OCI-LY7 (cell line): ENCODE measurements around the gene MPI. TPM values are rescaled to one million over a fixed set of nuclear protein-coding genes. Genes with fewer than 3 reads are reported as not detected.

ENCODE experiments used
- BruUV-seq: library from RNA; stranded (reverse); fragments of 400-500 nt; replicated peaks from 2 replicates; lab custom pipeline; 2021; lab: Mats Ljungman, UMichigan
- CTCF ChIA-PET: fragments of 300-600 bp; sonication (Branson Sonifier 250); formaldehyde crosslinking; loops from one replicate; lab custom pipeline; 2022; ENCODE audit warnings: antibody characterized with exemption; ENCODE audit not compliant: unreplicated experiment; lab: Charles Lee
- POLR2A ChIA-PET: fragments of 300-600 bp; sonication (Branson Sonifier 250); formaldehyde crosslinking; loops from one replicate; lab custom pipeline; 2022; ENCODE audit warnings: antibody characterized with exemption; lab: Charles Lee
- DNase-seq: peaks from one replicate; pipeline ENCODE4 v3.0.0-alpha.2; 2015; ENCODE audit warnings: low spot score
- H2AFZ ChIP-seq: fragments of 200-600 bp; sonication (generic), shearing (Covaris generic); 2 replicates; pipeline ENCODE4 v1.6.1; 2014; ENCODE audit warnings: mild to moderate bottlenecking, antibody characterized with exemption, low read length, moderate library complexity
- H3K27ac ChIP-seq: fragments of 200-600 bp; sonication (generic); 2 replicates; pipeline ENCODE4 v1.5.1; 2014; ENCODE audit warnings: mixed run types, low read depth, mild to moderate bottlenecking, moderate library complexity, low read length, inconsistent platforms; ENCODE audit not compliant: poor library complexity, severe bottlenecking
- H3K36me3 ChIP-seq: fragments of 200-600 bp; sonication (generic); 2 replicates; pipeline ENCODE4 v1.6.1; 2014; ENCODE audit warnings: mild to moderate bottlenecking, antibody characterized with exemption, low read length, moderate library complexity, mixed read lengths; ENCODE audit not compliant: insufficient read depth
- H3K4me1 ChIP-seq: fragments of 200-600 bp; sonication (generic); 2 replicates; pipeline ENCODE4 v1.5.1; 2014; ENCODE audit warnings: mild to moderate bottlenecking, low read length; ENCODE audit not compliant: insufficient read depth, poor library complexity, severe bottlenecking
- H3K4me2 ChIP-seq: fragments of 200-600 bp; sonication (generic); 2 replicates; pipeline ENCODE4 v1.6.1; 2014; ENCODE audit warnings: mild to moderate bottlenecking, low read length
- H3K4me3 ChIP-seq: fragments of 200-600 bp; sonication (generic); 2 replicates; pipeline ENCODE4 v1.5.1; 2014; ENCODE audit warnings: mild to moderate bottlenecking, low read depth, low read length; ENCODE audit not compliant: poor library complexity, severe bottlenecking
- H3K79me2 ChIP-seq: fragments of 200-600 bp; sonication (generic); 2 replicates; pipeline ENCODE4 v1.6.1; 2016; ENCODE audit warnings: low read depth, mild to moderate bottlenecking, low read length, moderate library complexity, mixed read lengths; ENCODE audit not compliant: insufficient read depth
- H3K9me2 ChIP-seq: fragments of 200-600 bp; sonication (generic); 2 replicates; pipeline ENCODE4 v1.6.1; 2016; ENCODE audit warnings: mild to moderate bottlenecking, low read length, mixed read lengths; ENCODE audit not compliant: insufficient read depth
- H3K9me3 ChIP-seq: fragments of 200-600 bp; sonication (generic); 2 replicates; pipeline ENCODE4 v1.6.1; 2014; ENCODE audit warnings: mild to moderate bottlenecking, mixed run types, low read length, mixed read lengths
- H4K20me1 ChIP-seq: fragments of 200-600 bp; sonication (generic); 2 replicates; pipeline ENCODE4 v1.6.1; 2014; ENCODE audit warnings: mild to moderate bottlenecking, antibody characterized with exemption, low read length, moderate library complexity, mixed read lengths; ENCODE audit not compliant: insufficient read depth
- CTCF ChIP-seq: fragments of 200-600 bp; sonication (generic); conservative IDR thresholded peaks from 2 replicates; pipeline ENCODE4 v1.5.1; 2014; ENCODE audit warnings: mild to moderate bottlenecking, antibody characterized with exemption, low read length, moderate library complexity, mixed read lengths
- EZH2phosphoT487 ChIP-seq: fragments of 200-600 bp; sonication (generic); IDR thresholded peaks from 2 replicates; pipeline ENCODE4 v1.6.1; 2018; ENCODE audit warnings: low read depth, borderline replicate concordance, mild to moderate bottlenecking, mixed run types, antibody characterized with exemption, low read length, moderate library complexity, mixed read lengths
- intact Hi-C: fragments of 100-400 bp; cut with micrococcal nuclease; formaldehyde crosslinking; loops from one replicate; pipeline ENCODE4 v1.10.0; 2022; ENCODE audit not compliant: unreplicated experiment
- total RNA-seq, 2 experiments: library from RNA; depleted of rRNA in 1 of 2; stranded (reverse); fragments of >200 nt in 1 of 2; shearing (Covaris generic) in 1 of 2; gene quantifications; 2 replicates each; pipeline ENCODE4 v1.2.3, GENCODE V29; 2014 to 2022

MPI gene
- total RNA-seq, 2 experiments from 2014 or later = 58.9 to 67.2 TPM

DNA sequence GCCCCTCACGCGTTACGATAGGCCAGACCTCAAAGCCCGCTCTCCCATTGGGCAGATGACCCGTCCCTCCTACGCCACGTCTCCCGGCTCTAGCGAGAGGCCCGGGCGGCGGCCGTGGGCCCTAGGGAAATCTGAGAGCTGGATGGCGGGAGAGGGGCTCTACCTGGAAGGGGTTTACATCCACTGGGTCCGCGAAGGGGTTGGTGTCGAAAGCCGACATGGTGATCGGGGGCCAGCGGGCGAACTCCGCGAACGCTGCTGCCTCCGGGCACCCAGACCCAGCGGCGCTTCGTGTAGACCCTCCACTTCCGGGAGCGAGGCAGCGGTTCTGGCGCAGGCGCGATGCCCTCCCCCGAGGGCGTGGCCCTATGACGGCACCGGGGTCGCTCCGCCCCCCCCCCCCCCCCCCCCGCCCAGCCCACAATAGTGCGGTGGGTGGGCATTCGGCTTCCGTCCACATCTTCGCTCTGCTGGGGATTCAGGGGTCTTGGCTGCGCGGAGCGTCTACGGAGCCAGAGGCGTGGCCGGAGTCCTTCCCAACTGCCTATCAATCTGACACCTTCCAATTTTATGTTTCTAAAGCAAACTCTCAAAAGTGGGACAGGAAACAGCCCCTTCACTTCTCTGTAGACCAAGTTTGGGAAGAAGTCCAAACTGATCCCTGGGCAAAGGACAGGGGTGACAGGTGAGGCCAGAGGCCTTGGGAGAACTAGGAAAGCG, 16.6 kb upstream of the MPI start, which contains the start of gene SCAMP2:
Gene SCAMP2 (minus strand): TSS at position 330 of the 720 bp plus-strand sequence. CDS start 110 bp downstream, at position 220.
- Histone ChIP-seq H2AFZ (peak within 1 kb of the TSS; percentile 70), H3K9me3 (peaks cover 8% of the 10 kb centered on the region), H3K9me2 (no peaks in the 10 kb centered on the region), H3K79me2 (peaks cover 43% of the 10 kb centered on the region), H3K4me2 (peak within 1 kb of the TSS; percentile 82), H3K36me3 (peaks cover 17% of the 10 kb centered on the region), H3K4me1 (peaks cover 38% of the 10 kb centered on the region), H4K20me1 (peaks cover 5% of the 10 kb centered on the region), H3K27ac (peak within 1 kb of the TSS; percentile 49), H3K4me3 (peak within 1 kb of the TSS; percentile 74)
- peak; percentile 96 for DNase-seq
- CTCF ChIA-PET = no interaction called here
- TF ChIP-seq CTCF = no peak
- TF ChIP-seq EZH2phosphoT487 = no peak
- BruUV-seq = no TSS peak
- intact Hi-C loops = loop anchor here (2.0 kb wide), 1 partner anchor 16 kb away; no protein-coding TSS in a partner anchor
- POLR2A ChIA-PET = interaction anchor here (1.1 to 2.5 kb wide), 2 partner anchors 10 to 17 kb away, joined by 3 to 8 read pairs; partner anchors contain the start of gene MPI

GRCh38 chr15:74873756-74874424, 16.0 kb upstream of the MPI start:
- Histone ChIP-seq H3K9me3 (0 out of 2 replicates have a peak, but pooled peaks cover 1% of the 10 kb centered on the region), H3K9me2 (no peaks in the 10 kb centered on the region), H3K79me2 (peaks cover 38% of the 10 kb centered on the region), H4K20me1 (peaks cover 5% of the 10 kb centered on the region), H3K4me1 (peaks cover 38% of the 10 kb centered on the region), H3K36me3 (peaks cover 10% of the 10 kb centered on the region), H2AFZ (peak overlapping the region; percentile 70), H3K4me2 (peak overlapping the region; percentile 79), H3K27ac (no peak overlapping the region), H3K4me3 (peak overlapping the region; percentile 74)
- BruUV-seq = no TSS peak
- no peak for TF ChIP-seq CTCF
- no peak for TF ChIP-seq EZH2phosphoT487
- peak; percentile 37 for DNase-seq
- intact Hi-C loops = loop anchor here (2.0 kb wide), 1 partner anchor 17 kb away; no protein-coding TSS in a partner anchor
- ChIA-PET CTCF (interaction anchor here (0.6 kb wide), 1 partner anchor 56 kb away, joined by 3 read pairs; no protein-coding TSS in a partner anchor), POLR2A (interaction anchor here (0.5 to 2.5 kb wide), 4 partner anchors 10 to 146 kb away, joined by 3 to 8 read pairs (median 6); partner anchors contain the start of gene MPI)
